TTC549 (cell line): Measurements from ENCODE around the gene LSM14B.
"Not testable (repeated sequence)": the region's sequence is repeated elsewhere in the genome, so short reads cannot be mapped to it uniquely, and the experiment has no call there.

Experiments used
- FAIRE-seq: peaks from 2 replicates; lab custom pipeline; 2012; peaks lifted over from hg19 to GRCh38; lab: Jason Lieb, UNC

The LSM14B gene

GRCh38 chr20:62121776-62122653 is at the start of gene LSM14B:
Gene LSM14B, plus strand, starts transcription at chr20:62122475. Its CDS starts 192 bp downstream, at chr20:62122667.
- no peak for FAIRE-seq

GRCh38 chr20:62073323-62073722 is 49.0 kb upstream of the LSM14B start:
- FAIRE-seq, result no peak

- FAIRE-seq, result no peak
Observed at GRCh38 chr20:62079166-62079565, 43.1 kb upstream of the LSM14B start.

- no peak for FAIRE-seq
Observed at GRCh38 chr20:62080249-62080990, 41.9 kb upstream of the LSM14B start.

GRCh38 chr20:62083312-62083711 is 39.0 kb upstream of the LSM14B start:
- no peak for FAIRE-seq

GRCh38 chr20:62084224-62084623 is 38.1 kb upstream of the LSM14B start:
- not testable (repeated sequence) for FAIRE-seq

GRCh38 chr20:62085206-62085605 is 37.1 kb upstream of the LSM14B start:
- FAIRE-seq, result no peak

- FAIRE-seq, result no peak
Observed at GRCh38 chr20:62087227-62087626, 35.0 kb upstream of the LSM14B start.

- FAIRE-seq, result no peak
Observed at GRCh38 chr20:62087632-62088031, 34.6 kb upstream of the LSM14B start.

GRCh38 chr20:62088258-62089127 is 33.8 kb upstream of the LSM14B start:
- FAIRE-seq, result no peak

GRCh38 chr20:62089393-62089792 is 32.9 kb upstream of the LSM14B start:
- no peak for FAIRE-seq

GRCh38 chr20:62096421-62097380 is 25.6 kb upstream of the LSM14B start:
- no peak for FAIRE-seq

GRCh38 chr20:62097881-62098407 is 24.3 kb upstream of the LSM14B start:
- FAIRE-seq, result no peak

- no peak for FAIRE-seq
Observed at GRCh38 chr20:62101078-62101477, 21.2 kb upstream of the LSM14B start.

GRCh38 chr20:62103508-62104233 is 18.6 kb upstream of the LSM14B start:
- no peak for FAIRE-seq

GRCh38 chr20:62104234-62104789 is 18.0 kb upstream of the LSM14B start:
- no peak for FAIRE-seq

GRCh38 chr20:62104791-62105345 is 17.4 kb upstream of the LSM14B start:
- FAIRE-seq, result no peak

GRCh38 chr20:62105592-62105991 is 16.7 kb upstream of the LSM14B start:
- FAIRE-seq, result no peak

GRCh38 chr20:62111148-62111547 is 11.1 kb upstream of the LSM14B start:
- FAIRE-seq, result no peak

- FAIRE-seq, result no peak
Observed at GRCh38 chr20:62112368-62112767, 9.9 kb upstream of the LSM14B start.
